A549 treated with RU486 at 1 μM for 4 hours (cell line): ENCODE data around the gene GADD45A. TPM values are rescaled to one million over a fixed set of nuclear protein-coding genes. Genes with fewer than 3 reads are reported as not detected.

Experiments used
- total RNA-seq: library from RNA; stranded (reverse); fragments of 200-300 nt; extraction: Qiagen RNA extraction; gene quantifications from 5 replicates; pipeline ENCODE4 v1.2.3, GENCODE V29; 2022; ENCODE audit warnings: low read depth

Gene GADD45A
- 43.5 to 57.7 TPM (median 50.4 TPM) in 5 replicates for total RNA-seq

GRCh38 chr1:67685067-67685557 is at the start of gene GADD45A:
Gene GADD45A (plus strand): TSS chr1:67685201. CDS start chr1:67685495, 294 bp downstream.

Other genes starting within 250 kb of the GADD45A start
- 30.4 to 77.8 TPM (median 66.4 TPM) in 5 replicates for gene GNG12, start 148.3 kb downstream of the GADD45A start, total RNA-seq